IPS-11a (cell line): ENCODE results near the gene TXLNA.

Experiments
- H3K4me3 ChIP-seq: one replicate; pipeline ENCODE4 v1.5.1; 2013; ENCODE audit warnings: low read depth, low read length, control low read depth

Gene TXLNA

DNA sequence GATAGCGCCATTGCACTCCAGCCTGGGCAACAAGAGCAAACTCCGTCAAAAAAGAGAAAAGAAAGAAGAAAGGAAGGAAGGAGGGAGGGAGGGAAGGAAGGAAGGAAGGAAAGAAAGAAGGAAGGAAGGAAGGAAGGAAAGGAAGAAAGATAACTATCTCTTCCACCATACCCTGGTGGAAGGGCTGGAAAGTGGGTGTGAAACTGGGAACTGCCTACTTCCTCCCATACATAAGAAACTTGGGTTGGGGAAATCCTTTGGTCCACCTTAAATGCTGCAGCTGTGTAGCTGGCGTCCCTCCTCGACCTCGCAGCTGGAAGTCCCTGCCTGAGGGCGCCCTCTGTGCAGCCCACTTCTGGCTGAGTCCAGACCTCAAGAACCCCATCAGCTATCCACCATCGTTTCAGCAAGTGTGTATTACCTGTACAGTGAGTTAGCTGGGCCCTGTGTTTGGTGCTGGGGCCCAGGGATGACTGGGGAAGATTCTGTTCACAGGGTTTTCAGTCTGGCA, 62.9 kb downstream of the TXLNA start:
- H3K4me3 ChIP-seq = no peak overlapping the region

DNA sequence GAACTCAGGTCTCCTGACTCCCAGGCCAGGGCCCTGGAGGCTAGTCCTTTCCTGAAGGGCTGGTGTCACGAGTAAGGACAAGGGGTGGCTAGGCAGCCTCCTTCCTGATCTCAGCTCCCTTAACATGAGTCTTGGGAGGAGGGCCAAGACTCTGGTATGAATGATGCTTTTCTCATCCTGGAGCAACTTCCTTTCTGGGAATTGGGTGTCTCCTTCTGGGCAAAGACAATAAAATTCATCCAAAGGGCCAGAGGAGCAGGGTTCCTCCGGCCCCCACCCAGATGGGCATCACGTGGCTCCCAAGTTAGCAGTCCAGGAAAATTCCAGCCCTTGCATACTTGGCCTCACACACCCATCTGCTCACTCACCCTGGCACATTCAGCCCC, 67.4 kb downstream of the TXLNA start, which contains the start of gene FAM167B:
Gene FAM167B, plus strand, starts transcription at position 335 of the 386 bp plus-strand sequence. CDS start 200 bp downstream, outside the sequence.
- no peak within 1 kb of the TSS for H3K4me3 ChIP-seq

DNA sequence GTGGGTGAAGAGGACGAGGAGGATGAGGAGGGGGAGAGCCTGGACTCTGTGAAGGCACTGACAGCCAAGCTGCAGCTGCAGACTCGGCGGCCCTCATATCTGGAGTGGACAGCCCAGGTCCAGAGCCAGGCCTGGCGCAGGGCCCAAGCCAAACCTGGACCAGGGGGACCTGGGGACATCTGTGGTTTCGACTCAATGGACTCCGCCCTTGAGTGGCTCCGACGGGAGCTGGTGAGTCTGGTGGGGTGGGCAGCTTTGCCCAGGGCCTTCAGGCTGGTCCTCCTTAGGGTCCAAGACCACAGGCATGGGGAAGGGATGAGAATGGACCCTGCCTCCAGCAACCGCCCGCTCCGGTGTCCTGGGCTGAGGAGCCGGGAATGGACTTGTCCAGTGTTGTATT, 68.0 kb downstream of the TXLNA start:
- H3K4me3 ChIP-seq = no peak overlapping the region
